HEK293 (cell line): ENCODE measurements around the gene SLAMF7.

ENCODE experiments used
- CTCF ChIA-PET: fragments of 350-600 bp; formaldehyde crosslinking; extraction: SDS; loops from one replicate; lab custom pipeline; 2021; ENCODE audit warnings: antibody characterized with exemption; lab: Yijun Ruan, JAX
- POLR2A ChIA-PET: fragments of 300-600 bp; formaldehyde crosslinking; extraction: SDS; loops from one replicate; lab custom pipeline; 2020; ENCODE audit warnings: antibody characterized with exemption, inconsistent platforms; lab: Yijun Ruan, JAX
- H3K27ac ChIP-seq: fragments of 200-500 bp; sonication (Bioruptor generic); 2 replicates; pipeline ENCODE4 v1.5.1; 2014; ENCODE audit warnings: low read depth, low read length, control low read depth, inconsistent platforms; ENCODE audit errors: extremely low read depth
- H3K36me3 ChIP-seq, 2 experiments: fragments of 200-500 bp in 1 of 2; sonication (Bioruptor generic) in 1 of 2; 1 replicate in 1 of 2; 2 replicates in 1 of 2; pipeline ENCODE4 v1.5.1; 2014 to 2017; ENCODE audit warnings: inconsistent platforms in 2 of 2, low read length in 2 of 2; ENCODE audit not compliant: control insufficient read depth in 2 of 2, insufficient read depth in 1 of 2
- H3K4me1 ChIP-seq: fragments of 200-500 bp; sonication (Bioruptor generic); 2 replicates; pipeline ENCODE4 v1.5.1; 2014; ENCODE audit warnings: mild to moderate bottlenecking, low read length, inconsistent platforms; ENCODE audit not compliant: control insufficient read depth, insufficient read depth
- H3K4me3 ChIP-seq: 2 replicates; pipeline ENCODE4 v1.5.1; 2011; ENCODE audit warnings: low read depth, mild to moderate bottlenecking, control low read depth, low read length, moderate library complexity
- H3K9me3 ChIP-seq: fragments of 200-500 bp; sonication (Bioruptor generic); 2 replicates; pipeline ENCODE4 v1.5.1; 2014; ENCODE audit warnings: low read depth, low read length, inconsistent platforms; ENCODE audit not compliant: control insufficient read depth, insufficient read depth
- IKZF3 ChIP-seq: fragments of 450-650 bp; IDR thresholded peaks from 2 replicates; pipeline ENCODE4 v1.5.0; 2018; ENCODE audit warnings: missing biosample characterization, mild to moderate bottlenecking, missing genetic modification characterization, moderate library complexity
- KLF10 ChIP-seq: fragments of 450-650 bp; IDR thresholded peaks from 2 replicates; pipeline ENCODE4 v1.5.1; 2018; ENCODE audit warnings: missing biosample characterization, mild to moderate bottlenecking, missing genetic modification characterization
- KLF9 ChIP-seq: fragments of 450-650 bp; formaldehyde crosslinking; IDR thresholded peaks from 2 replicates; pipeline ENCODE4 v1.5.1; 2016; ENCODE audit warnings: missing biosample characterization, missing genetic modification characterization, low read depth
- SCRT1 ChIP-seq: fragments of 450-650 bp; formaldehyde crosslinking; IDR thresholded peaks from 2 replicates; pipeline ENCODE4 v1.5.1; 2016; ENCODE audit warnings: missing biosample characterization, missing genetic modification characterization, borderline replicate concordance
- SCRT2 ChIP-seq: fragments of 450-650 bp; formaldehyde crosslinking; IDR thresholded peaks from 2 replicates; pipeline ENCODE4 v1.5.1; 2016; ENCODE audit warnings: missing biosample characterization, missing genetic modification characterization
- ZNF133 ChIP-seq: fragments of 450-650 bp; formaldehyde crosslinking; IDR thresholded peaks from 2 replicates; pipeline ENCODE4 v1.5.1; 2016; ENCODE audit warnings: missing biosample characterization, missing genetic modification characterization
- ZNF223 ChIP-seq: fragments of 450-650 bp; formaldehyde crosslinking; IDR thresholded peaks from 2 replicates; pipeline ENCODE4 v1.5.1; 2016; ENCODE audit warnings: missing biosample characterization, missing genetic modification characterization
- ZNF239 ChIP-seq: fragments of 450-650 bp; formaldehyde crosslinking; IDR thresholded peaks from 2 replicates; pipeline ENCODE4 v1.5.1; 2016; ENCODE audit warnings: missing biosample characterization, missing genetic modification characterization
- ZNF324 ChIP-seq: fragments of 450-650 bp; formaldehyde crosslinking; IDR thresholded peaks from 2 replicates; pipeline ENCODE4 v1.5.1; 2016; ENCODE audit warnings: missing biosample characterization, missing genetic modification characterization
- ZNF354C ChIP-seq: fragments of 450-650 bp; formaldehyde crosslinking; IDR thresholded peaks from 2 replicates; pipeline ENCODE4 v1.5.1; 2016; ENCODE audit warnings: missing biosample characterization, missing genetic modification characterization, low read depth, borderline replicate concordance
- ZNF366 ChIP-seq: fragments of 450-650 bp; formaldehyde crosslinking; conservative IDR thresholded peaks from 2 replicates; pipeline ENCODE4 v1.5.1; 2016; ENCODE audit warnings: missing biosample characterization, missing genetic modification characterization
- ZNF426 ChIP-seq: fragments of 450-650 bp; formaldehyde crosslinking; IDR thresholded peaks from 2 replicates; pipeline ENCODE4 v1.5.1; 2017; ENCODE audit warnings: missing biosample characterization, missing genetic modification characterization, mild to moderate bottlenecking, inconsistent platforms, moderate library complexity
- ZNF513 ChIP-seq: fragments of 450-650 bp; IDR thresholded peaks from 2 replicates; pipeline ENCODE4 v1.5.1; 2018; ENCODE audit warnings: missing biosample characterization, missing genetic modification characterization
- ZNF514 ChIP-seq: fragments of 450-650 bp; formaldehyde crosslinking; IDR thresholded peaks from 2 replicates; pipeline ENCODE4 v1.5.1; 2016; ENCODE audit warnings: missing biosample characterization, missing genetic modification characterization
- ZNF518A ChIP-seq: fragments of 450-650 bp; formaldehyde crosslinking; conservative IDR thresholded peaks from 2 replicates; pipeline ENCODE4 v1.5.1; 2016; ENCODE audit warnings: low read depth, missing biosample characterization, missing genetic modification characterization
- ZNF600 ChIP-seq: fragments of 450-650 bp; formaldehyde crosslinking; IDR thresholded peaks from 2 replicates; pipeline ENCODE4 v1.5.1; 2016; ENCODE audit warnings: missing biosample characterization, missing genetic modification characterization
- ZNF623 ChIP-seq: fragments of 450-650 bp; formaldehyde crosslinking; IDR thresholded peaks from 2 replicates; pipeline ENCODE4 v1.5.1; 2016; ENCODE audit warnings: missing biosample characterization, missing genetic modification characterization
- ZNF624 ChIP-seq: fragments of 450-650 bp; formaldehyde crosslinking; IDR thresholded peaks from 2 replicates; pipeline ENCODE4 v1.5.1; 2017; ENCODE audit warnings: missing biosample characterization, missing genetic modification characterization
- ZNF626 ChIP-seq: fragments of 450-650 bp; sonication (Bioruptor Pico); formaldehyde crosslinking; IDR thresholded peaks from 2 replicates; pipeline ENCODE4 v1.5.1; 2018; ENCODE audit warnings: missing biosample characterization, missing genetic modification characterization, inconsistent platforms
- ZNF660 ChIP-seq: fragments of 450-650 bp; IDR thresholded peaks from 2 replicates; pipeline ENCODE4 v1.5.1; 2018; ENCODE audit warnings: missing biosample characterization, mild to moderate bottlenecking, missing genetic modification characterization
- ZNF747 ChIP-seq: fragments of 450-650 bp; formaldehyde crosslinking; IDR thresholded peaks from 2 replicates; pipeline ENCODE4 v1.5.1; 2016; ENCODE audit warnings: missing biosample characterization, missing genetic modification characterization
- TF ChIP-seq, protein P1 (sequence below): fragments of 450-650 bp; formaldehyde crosslinking; IDR thresholded peaks from 2 replicates; pipeline ENCODE4 v1.5.1; 2016; ENCODE audit warnings: missing biosample characterization, missing genetic modification characterization
- TF ChIP-seq, protein P2 (sequence below): fragments of 450-650 bp; formaldehyde crosslinking; IDR thresholded peaks from 2 replicates; pipeline ENCODE4 v1.5.1; 2016; ENCODE audit warnings: missing biosample characterization, missing genetic modification characterization

Gene SLAMF7

GRCh38 chr1:160773093-160773492, 34.0 kb downstream of the SLAMF7 start:
- no peaks in the 10 kb centered on the region for H3K4me1 ChIP-seq
- no peak overlapping the region for H3K4me3 ChIP-seq
- H3K9me3 ChIP-seq: no peaks in the 10 kb centered on the region
- H3K36me3 ChIP-seq: no peaks in the 10 kb centered on the region
- ChIA-PET POLR2A (no interaction called here), CTCF (interaction anchor here (1.3 to 1.5 kb wide), 3 partner anchors 22 to 178 kb away, joined by 3 to 6 read pairs (median 5); no protein-coding TSS in a partner anchor)
- TF ChIP-seq ZNF660 (tag by site-specific recombination) (no peak), ZNF624 (tag by site-specific recombination) (no peak), SCRT2 (no peak), ZNF223 (tag by site-specific recombination) (no peak), ZNF133 (tag by site-specific recombination) (no peak), ZNF513 (tag by site-specific recombination) (no peak), ZNF354C (tag by site-specific recombination) (no peak), ZNF747 (no peak), ZNF324 (tag by site-specific recombination) (no peak), ZNF600 (tag by site-specific recombination) (no peak)
- TF ChIP-seq, protein P1, sequence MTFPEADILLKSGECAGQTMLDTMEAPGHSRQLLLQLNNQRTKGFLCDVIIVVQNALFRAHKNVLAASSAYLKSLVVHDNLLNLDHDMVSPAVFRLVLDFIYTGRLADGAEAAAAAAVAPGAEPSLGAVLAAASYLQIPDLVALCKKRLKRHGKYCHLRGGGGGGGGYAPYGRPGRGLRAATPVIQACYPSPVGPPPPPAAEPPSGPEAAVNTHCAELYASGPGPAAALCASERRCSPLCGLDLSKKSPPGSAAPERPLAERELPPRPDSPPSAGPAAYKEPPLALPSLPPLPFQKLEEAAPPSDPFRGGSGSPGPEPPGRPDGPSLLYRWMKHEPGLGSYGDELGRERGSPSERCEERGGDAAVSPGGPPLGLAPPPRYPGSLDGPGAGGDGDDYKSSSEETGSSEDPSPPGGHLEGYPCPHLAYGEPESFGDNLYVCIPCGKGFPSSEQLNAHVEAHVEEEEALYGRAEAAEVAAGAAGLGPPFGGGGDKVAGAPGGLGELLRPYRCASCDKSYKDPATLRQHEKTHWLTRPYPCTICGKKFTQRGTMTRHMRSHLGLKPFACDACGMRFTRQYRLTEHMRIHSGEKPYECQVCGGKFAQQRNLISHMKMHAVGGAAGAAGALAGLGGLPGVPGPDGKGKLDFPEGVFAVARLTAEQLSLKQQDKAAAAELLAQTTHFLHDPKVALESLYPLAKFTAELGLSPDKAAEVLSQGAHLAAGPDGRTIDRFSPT: no peak
- no peak overlapping the region for H3K27ac ChIP-seq

DNA sequence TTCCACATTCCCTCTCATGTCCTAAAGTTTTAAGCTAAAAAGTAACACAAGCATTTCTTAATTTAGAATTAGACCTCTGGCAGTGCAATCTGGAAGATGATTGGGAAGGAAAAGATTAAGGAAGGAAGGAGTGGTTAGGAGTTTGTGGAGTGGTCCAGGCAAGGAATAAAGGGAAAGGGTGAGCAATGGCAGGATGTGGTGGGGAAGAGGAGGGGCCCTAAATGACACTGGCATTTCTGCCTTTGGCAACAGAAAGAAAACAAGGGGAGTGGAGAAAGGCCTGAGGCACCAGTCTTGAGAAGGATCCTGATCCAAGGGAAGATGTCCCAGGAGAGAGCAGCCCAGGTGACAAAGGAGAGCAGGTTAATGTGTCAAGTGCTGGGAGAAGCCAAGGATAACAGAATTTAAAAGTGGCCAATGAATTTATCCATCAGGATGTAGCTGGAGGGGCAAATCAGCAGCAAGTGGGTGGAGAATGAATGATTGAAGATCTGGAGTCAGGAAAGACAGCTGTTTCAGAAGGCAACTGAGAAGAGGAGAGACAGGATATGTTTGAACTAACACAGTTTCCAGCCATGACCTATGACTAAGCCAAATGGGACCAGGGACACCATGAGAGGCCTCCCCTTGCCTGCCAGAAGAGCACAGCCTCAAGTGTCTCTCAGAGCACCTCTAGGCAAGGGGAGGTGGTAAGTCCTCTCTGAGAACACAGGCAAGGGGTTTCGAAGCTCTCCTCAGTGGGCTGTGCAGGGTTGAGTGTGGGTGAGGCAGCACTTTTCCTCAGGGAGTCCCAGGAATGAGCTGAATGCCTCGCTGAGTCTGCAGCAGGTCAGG, 36.1 kb downstream of the SLAMF7 start:
- Histone ChIP-seq H3K4me1 (no peaks in the 10 kb centered on the region), H3K27ac (no peak overlapping the region), H3K4me3 (no peak overlapping the region), H3K36me3 (no peaks in the 10 kb centered on the region), H3K9me3 (no peaks in the 10 kb centered on the region)
- ChIA-PET CTCF (interaction anchor here (0.7 to 4.1 kb wide), 7 partner anchors 27 to 180 kb away, joined by 3 to 22 read pairs (median 4); partner anchors contain the start of gene ITLN2), POLR2A (no interaction called here)
- TF ChIP-seq, protein P2, sequence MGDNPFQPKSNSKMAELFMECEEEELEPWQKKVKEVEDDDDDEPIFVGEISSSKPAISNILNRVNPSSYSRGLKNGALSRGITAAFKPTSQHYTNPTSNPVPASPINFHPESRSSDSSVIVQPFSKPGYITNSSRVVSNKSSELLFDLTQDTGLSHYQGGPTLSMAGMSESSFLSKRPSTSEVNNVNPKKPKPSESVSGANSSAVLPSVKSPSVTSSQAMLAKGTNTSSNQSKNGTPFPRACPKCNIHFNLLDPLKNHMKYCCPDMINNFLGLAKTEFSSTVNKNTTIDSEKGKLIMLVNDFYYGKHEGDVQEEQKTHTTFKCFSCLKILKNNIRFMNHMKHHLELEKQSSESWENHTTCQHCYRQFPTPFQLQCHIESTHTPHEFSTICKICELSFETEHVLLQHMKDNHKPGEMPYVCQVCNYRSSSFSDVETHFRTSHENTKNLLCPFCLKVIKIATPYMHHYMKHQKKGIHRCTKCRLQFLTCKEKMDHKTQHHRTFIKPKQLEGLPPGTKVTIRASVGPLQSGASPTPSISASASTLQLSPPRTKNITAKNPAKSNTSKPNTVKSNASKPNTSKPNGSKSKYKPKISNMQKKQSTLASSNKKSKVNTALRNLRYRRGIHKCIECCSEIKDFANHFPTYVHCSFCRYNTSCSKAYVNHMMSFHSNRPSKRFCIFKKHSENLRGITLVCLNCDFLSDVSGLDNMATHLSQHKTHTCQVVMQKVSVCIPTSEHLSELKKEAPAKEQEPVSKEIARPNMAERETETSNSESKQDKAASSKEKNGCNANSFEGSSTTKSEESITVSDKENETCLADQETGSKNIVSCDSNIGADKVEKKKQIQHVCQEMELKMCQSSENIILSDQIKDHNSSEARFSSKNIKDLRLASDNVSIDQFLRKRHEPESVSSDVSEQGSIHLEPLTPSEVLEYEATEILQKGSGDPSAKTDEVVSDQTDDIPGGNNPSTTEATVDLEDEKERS (tag by site-specific recombination): no peak
- TF ChIP-seq ZNF366 (tag by site-specific recombination) (no peak), IKZF3 (no peak), KLF9 (tag by site-specific recombination) (no peak), KLF10 (tag by site-specific recombination) (no peak), ZNF623 (tag by site-specific recombination) (no peak), ZNF514 (tag by site-specific recombination) (no peak), ZNF518A (tag by site-specific recombination) (no peak), ZNF426 (tag by site-specific recombination) (no peak), ZNF626 (tag by site-specific recombination) (no peak), SCRT1 (tag by site-specific recombination) (no peak), ZNF239 (tag by site-specific recombination) (no peak)
